HepG2 (cell line): ENCODE results near the gene SMURF2. TPM values are rescaled to one million over a fixed set of nuclear protein-coding genes. Genes with fewer than 3 reads are reported as not detected.

Source experiments
- GPBP1L1 ChIP-seq: sonication (generic); formaldehyde crosslinking; IDR thresholded peaks from 2 replicates; pipeline ENCODE4 v1.5.0; 2020; ENCODE audit warnings: mild to moderate bottlenecking, missing genetic modification reagents
- NFKBIZ ChIP-seq: IDR thresholded peaks from 2 replicates; pipeline ENCODE4 v1.6.1; 2018; ENCODE audit warnings: missing genetic modification reagents, missing compliant biosample characterization
- NR2F1 ChIP-seq, 2 experiments: fragments of 450-650 bp in 1 of 2; formaldehyde crosslinking in 1 of 2; IDR thresholded peaks; 2 replicates each; pipeline versions ENCODE4 v1.5.0 to v1.6.1; 2016 to 2020; ENCODE audit warnings: mild to moderate bottlenecking in 1 of 2, missing compliant biosample characterization in 1 of 2, missing genetic modification reagents in 1 of 2, moderate library complexity in 1 of 2
- RARA ChIP-seq: IDR thresholded peaks from 2 replicates; pipeline ENCODE4 v1.6.1; 2016; ENCODE audit warnings: missing genetic modification reagents, missing compliant biosample characterization
- RBM22 ChIP-seq: fragments of 200-400 bp; formaldehyde crosslinking; optimal IDR thresholded peaks from 2 replicates; pipeline ENCODE3; 2017; ENCODE audit warnings: mild to moderate bottlenecking, low read length, moderate library complexity
- SP1 ChIP-seq, 2 experiments: fragments of 450-650 bp in 1 of 2; sonication (generic) in 1 of 2; formaldehyde crosslinking in 1 of 2; IDR thresholded peaks; 2 replicates each; pipeline versions ENCODE4 v1.4.0 to v1.6.1; 2016 to 2020; ENCODE audit warnings: missing genetic modification reagents in 1 of 2
- SP140L ChIP-seq: sonication (generic); formaldehyde crosslinking; IDR thresholded peaks from 2 replicates; pipeline ENCODE4 v1.4.0; 2020; ENCODE audit warnings: missing genetic modification reagents, borderline replicate concordance
- SRSF1 ChIP-seq: fragments of 200-400 bp; formaldehyde crosslinking; optimal IDR thresholded peaks from 2 replicates; pipeline ENCODE3; 2017; ENCODE audit warnings: mild to moderate bottlenecking, low read depth, low read length, moderate library complexity
- TEF ChIP-seq: sonication (generic); formaldehyde crosslinking; IDR thresholded peaks from 2 replicates; pipeline ENCODE4 v1.5.0; 2020; ENCODE audit warnings: missing genetic modification reagents
- ZBTB3 ChIP-seq: sonication (generic); formaldehyde crosslinking; IDR thresholded peaks from 2 replicates; pipeline ENCODE4 v1.4.0; 2020; ENCODE audit warnings: low read depth, mild to moderate bottlenecking, moderate library complexity, missing genetic modification reagents, borderline replicate concordance
- ZFYVE20 ChIP-seq: sonication (generic); formaldehyde crosslinking; IDR thresholded peaks from 2 replicates; pipeline ENCODE4 v1.8.0; 2023; ENCODE audit warnings: low read depth, mild to moderate bottlenecking, moderate library complexity, missing genetic modification reagents, borderline replicate concordance
- ZNF510 ChIP-seq: sonication (generic); formaldehyde crosslinking; IDR thresholded peaks from 2 replicates; pipeline ENCODE4 v1.4.0; 2020; ENCODE audit warnings: low read depth, mild to moderate bottlenecking, missing genetic modification reagents
- ZNF598 ChIP-seq: sonication (generic); formaldehyde crosslinking; IDR thresholded peaks from 2 replicates; pipeline ENCODE4 v1.5.1; 2020; ENCODE audit warnings: mild to moderate bottlenecking, missing genetic modification reagents, borderline replicate concordance
- ZNF772 ChIP-seq: sonication (generic); formaldehyde crosslinking; IDR thresholded peaks from 2 replicates; pipeline ENCODE4 v1.5.0; 2020; ENCODE audit warnings: mild to moderate bottlenecking, missing genetic modification reagents
- ZNF773 ChIP-seq: sonication (generic); formaldehyde crosslinking; IDR thresholded peaks from 2 replicates; pipeline ENCODE4 v1.4.0; 2020; ENCODE audit warnings: missing genetic modification reagents, borderline replicate concordance
- polyA plus RNA-seq, 8 experiments: library from polyadenylated mRNA; depleted of rRNA in 3 of 8; stranded (reverse) in 7 of 8; unstranded in 1 of 8; fragments of >200 nt; fragmentation: Illumina TruSeq in 4 of 8; extraction: Trizol in 4 of 8; gene quantifications; 2 replicates each; pipeline versions ENCODE4 v1.2.1 to v1.2.3, GENCODE V29; 2011 to 2016; ENCODE audit warnings: low read depth in 4 of 8, missing spikeins in 1 of 8, mixed read lengths in 1 of 8; ENCODE audit not compliant: insufficient read depth in 1 of 8
- total RNA-seq, 5 experiments: library from RNA; depleted of rRNA; stranded (reverse); fragments of >200 nt; fragmentation: Illumina TruSeq; extraction: Trizol; gene quantifications; 2 replicates each; pipeline ENCODE4 v1.2.3, GENCODE V29; 2016; ENCODE audit warnings: low read depth in 1 of 5
- TF ChIP-seq, protein P1 (sequence below): sonication (generic); formaldehyde crosslinking; IDR thresholded peaks from 2 replicates; pipeline ENCODE4 v1.8.1; 2022; ENCODE audit warnings: low read depth, mild to moderate bottlenecking, missing genetic modification reagents
- TF ChIP-seq, protein P2 (sequence below): IDR thresholded peaks from 2 replicates; pipeline ENCODE4 v1.6.1; 2012; ENCODE audit warnings: inconsistent platforms
- TF ChIP-seq, protein P3 (sequence below): IDR thresholded peaks from 2 replicates; pipeline ENCODE4 v1.6.1; 2016; ENCODE audit warnings: mild to moderate bottlenecking, missing biosample characterization, missing genetic modification reagents
- TF ChIP-seq, protein P4 (sequence below), 2 experiments: sonication (generic) in 1 of 2; formaldehyde crosslinking in 1 of 2; IDR thresholded peaks; 2 replicates each; pipeline versions ENCODE4 v1.4.0 to v1.6.1; 2016 to 2020; ENCODE audit warnings: borderline replicate concordance in 1 of 2, low read depth in 1 of 2, mild to moderate bottlenecking in 1 of 2, missing genetic modification reagents in 1 of 2

SMURF2 gene
- total and polyA plus RNA-seq, 2 of the 13 experiments (the other 11 are each of a cell fraction or from before 2014, with no cell fraction given) = 14.9 to 24.3 TPM

- TF ChIP-seq, protein P1, sequence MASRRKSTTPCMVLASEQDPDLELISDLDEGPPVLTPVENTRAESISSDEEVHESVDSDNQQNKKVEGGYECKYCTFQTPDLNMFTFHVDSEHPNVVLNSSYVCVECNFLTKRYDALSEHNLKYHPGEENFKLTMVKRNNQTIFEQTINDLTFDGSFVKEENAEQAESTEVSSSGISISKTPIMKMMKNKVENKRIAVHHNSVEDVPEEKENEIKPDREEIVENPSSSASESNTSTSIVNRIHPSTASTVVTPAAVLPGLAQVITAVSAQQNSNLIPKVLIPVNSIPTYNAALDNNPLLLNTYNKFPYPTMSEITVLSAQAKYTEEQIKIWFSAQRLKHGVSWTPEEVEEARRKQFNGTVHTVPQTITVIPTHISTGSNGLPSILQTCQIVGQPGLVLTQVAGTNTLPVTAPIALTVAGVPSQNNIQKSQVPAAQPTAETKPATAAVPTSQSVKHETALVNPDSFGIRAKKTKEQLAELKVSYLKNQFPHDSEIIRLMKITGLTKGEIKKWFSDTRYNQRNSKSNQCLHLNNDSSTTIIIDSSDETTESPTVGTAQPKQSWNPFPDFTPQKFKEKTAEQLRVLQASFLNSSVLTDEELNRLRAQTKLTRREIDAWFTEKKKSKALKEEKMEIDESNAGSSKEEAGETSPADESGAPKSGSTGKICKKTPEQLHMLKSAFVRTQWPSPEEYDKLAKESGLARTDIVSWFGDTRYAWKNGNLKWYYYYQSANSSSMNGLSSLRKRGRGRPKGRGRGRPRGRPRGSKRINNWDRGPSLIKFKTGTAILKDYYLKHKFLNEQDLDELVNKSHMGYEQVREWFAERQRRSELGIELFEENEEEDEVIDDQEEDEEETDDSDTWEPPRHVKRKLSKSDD (CRISPR knock-in tag) = no peak
- TF ChIP-seq, protein P2, sequence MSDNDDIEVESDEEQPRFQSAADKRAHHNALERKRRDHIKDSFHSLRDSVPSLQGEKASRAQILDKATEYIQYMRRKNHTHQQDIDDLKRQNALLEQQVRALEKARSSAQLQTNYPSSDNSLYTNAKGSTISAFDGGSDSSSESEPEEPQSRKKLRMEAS = peak; percentile 19; the same call in 1 of the 2 replicates
- TF ChIP-seq GPBP1L1 (CRISPR knock-in tag) (no peak), ZNF598 (CRISPR knock-in tag) (no peak), ZNF510 (CRISPR knock-in tag) (no peak), ZNF772 (no peak), RBM22 (peak; percentile 76), RARA (CRISPR knock-in tag) (no peak; the same call in 1 of the 2 replicates), NFKBIZ (CRISPR knock-in tag) (no peak), ZNF773 (0 out of 2 replicates have a peak, but pooled peaks have one; percentile 31), SP140L (CRISPR knock-in tag) (no peak), SP1 (IDR thresholded peaks at IDR 0.05) (no peak), SP1 (CRISPR knock-in tag; IDR thresholded peaks at IDR 0.05) (peak; percentile 82), SRSF1 (peak; percentile 21), ZFYVE20 (CRISPR knock-in tag) (0 out of 2 replicates have a peak, but pooled peaks have one; percentile 56), ZBTB3 (CRISPR knock-in tag) (no peak), NR2F1 (CRISPR knock-in tag; IDR thresholded peaks at IDR 0.05) (peak in 1 of 2 experiments; percentile 34; a peak in 2 of 4 replicates), TEF (peak; percentile 91)
- TF ChIP-seq, protein P3, sequence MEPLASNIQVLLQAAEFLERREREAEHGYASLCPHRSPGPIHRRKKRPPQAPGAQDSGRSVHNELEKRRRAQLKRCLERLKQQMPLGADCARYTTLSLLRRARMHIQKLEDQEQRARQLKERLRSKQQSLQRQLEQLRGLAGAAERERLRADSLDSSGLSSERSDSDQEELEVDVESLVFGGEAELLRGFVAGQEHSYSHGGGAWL (CRISPR knock-in tag) = no peak; the same call in 1 of the 2 replicates
- TF ChIP-seq, protein P4, sequence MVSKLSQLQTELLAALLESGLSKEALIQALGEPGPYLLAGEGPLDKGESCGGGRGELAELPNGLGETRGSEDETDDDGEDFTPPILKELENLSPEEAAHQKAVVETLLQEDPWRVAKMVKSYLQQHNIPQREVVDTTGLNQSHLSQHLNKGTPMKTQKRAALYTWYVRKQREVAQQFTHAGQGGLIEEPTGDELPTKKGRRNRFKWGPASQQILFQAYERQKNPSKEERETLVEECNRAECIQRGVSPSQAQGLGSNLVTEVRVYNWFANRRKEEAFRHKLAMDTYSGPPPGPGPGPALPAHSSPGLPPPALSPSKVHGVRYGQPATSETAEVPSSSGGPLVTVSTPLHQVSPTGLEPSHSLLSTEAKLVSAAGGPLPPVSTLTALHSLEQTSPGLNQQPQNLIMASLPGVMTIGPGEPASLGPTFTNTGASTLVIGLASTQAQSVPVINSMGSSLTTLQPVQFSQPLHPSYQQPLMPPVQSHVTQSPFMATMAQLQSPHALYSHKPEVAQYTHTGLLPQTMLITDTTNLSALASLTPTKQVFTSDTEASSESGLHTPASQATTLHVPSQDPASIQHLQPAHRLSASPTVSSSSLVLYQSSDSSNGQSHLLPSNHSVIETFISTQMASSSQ (IDR thresholded peaks at IDR 0.05; ENCODE audit: low read depth) = no peak
- TF ChIP-seq, protein P4 (CRISPR knock-in tag; IDR thresholded peaks at IDR 0.05; ENCODE audit: borderline replicate concordance) = no peak; the same call in 1 of the 2 replicates
These were observed 155.9 kb downstream of the SMURF2 start, which contains the start of gene DDX5 (continued) for GRCh38 chr17:64506201-64506575.
